Glomerular endothelial cell (primary cell): ENCODE data around the gene RBM5. TPM values are rescaled to one million over a fixed set of nuclear protein-coding genes. Genes with fewer than 3 reads are reported as not detected.
"Not testable (repeated sequence)": the region's sequence is repeated elsewhere in the genome, so short reads cannot be mapped to it uniquely, and the experiment has no call there.

Source experiments
- DNase-seq: peaks from one replicate; pipeline ENCODE4 v3.0.0-alpha.2; 2011; ENCODE audit warnings: low read depth, low spot score; ENCODE audit errors: extremely low read depth
- total RNA-seq: library from RNA; depleted of rRNA; stranded (reverse); fragments of >200 nt; gene quantifications from 2 replicates; pipeline ENCODE4 v1.2.3, GENCODE V29; 2015

RBM5 gene
- total RNA-seq = 63.9 and 151 TPM in 2 replicates

DNA sequence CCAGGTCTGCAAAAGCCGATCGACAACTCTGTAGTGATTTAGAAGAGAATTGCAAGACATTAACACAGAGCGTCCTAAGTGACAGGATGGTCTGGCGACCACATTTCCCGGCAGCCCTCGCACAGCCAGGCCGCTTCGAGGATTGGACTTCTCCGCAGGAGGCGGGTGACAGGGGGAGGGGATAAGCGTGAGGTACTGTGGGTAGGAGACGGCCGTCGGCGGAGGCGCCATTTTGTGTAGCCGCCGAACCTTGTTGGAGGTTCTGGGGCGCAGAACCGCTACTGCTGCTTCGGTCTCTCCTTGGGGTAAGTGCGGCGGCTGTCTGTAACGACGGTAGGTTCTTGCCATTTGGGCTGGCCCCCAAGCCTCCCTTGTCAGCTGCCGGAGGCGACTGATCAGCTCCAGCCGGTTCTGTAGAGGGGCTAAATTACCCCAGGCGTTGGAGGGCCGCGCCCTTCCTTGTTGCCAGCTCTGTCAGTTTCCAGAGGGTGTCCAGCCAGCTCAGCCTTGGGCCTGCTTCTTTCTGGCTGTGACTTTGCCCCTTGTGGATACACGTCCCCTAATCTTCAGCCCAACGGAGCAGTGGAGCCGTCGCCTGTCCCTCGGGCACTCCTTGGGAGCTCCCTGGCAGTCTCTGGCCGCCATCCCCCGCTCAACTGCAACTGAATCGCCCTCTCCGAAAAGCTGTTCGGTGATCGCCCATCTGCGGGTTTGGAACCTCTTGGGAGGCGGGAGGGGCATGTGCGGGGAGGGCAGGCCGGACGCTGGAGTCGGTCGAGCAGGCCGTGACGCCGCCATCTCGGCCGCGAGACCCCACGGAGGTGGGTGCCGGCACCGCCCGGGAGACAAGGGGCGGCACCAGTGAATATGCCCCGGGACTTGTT lies at the start of gene RBM5:
TSS of gene RBM5 (plus strand) at position 195 of the 884 bp plus-strand sequence. CDS start 1,516 bp downstream, outside the sequence.
- DNase-seq = peak; percentile 64

DNA sequence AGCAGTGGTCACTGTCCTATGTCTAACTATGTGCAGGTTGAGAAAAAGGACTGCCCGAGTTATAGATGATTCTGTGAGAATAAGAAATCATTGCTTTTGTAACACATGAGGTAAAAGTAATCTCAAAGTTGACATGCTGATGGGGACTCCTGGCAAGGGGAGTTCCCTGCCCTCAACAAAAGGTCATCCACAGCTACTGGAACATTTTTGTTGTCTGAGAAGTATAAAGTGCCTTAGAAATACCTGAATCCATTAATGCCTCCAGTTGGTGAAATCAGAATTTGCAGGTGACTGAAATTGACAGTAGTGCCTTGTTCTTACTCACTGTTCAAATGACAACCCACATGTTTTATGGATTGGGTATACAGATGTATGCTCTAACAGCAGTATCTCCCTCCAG lies 43.7 kb upstream of the RBM5 start:
- no peak for DNase-seq

DNA sequence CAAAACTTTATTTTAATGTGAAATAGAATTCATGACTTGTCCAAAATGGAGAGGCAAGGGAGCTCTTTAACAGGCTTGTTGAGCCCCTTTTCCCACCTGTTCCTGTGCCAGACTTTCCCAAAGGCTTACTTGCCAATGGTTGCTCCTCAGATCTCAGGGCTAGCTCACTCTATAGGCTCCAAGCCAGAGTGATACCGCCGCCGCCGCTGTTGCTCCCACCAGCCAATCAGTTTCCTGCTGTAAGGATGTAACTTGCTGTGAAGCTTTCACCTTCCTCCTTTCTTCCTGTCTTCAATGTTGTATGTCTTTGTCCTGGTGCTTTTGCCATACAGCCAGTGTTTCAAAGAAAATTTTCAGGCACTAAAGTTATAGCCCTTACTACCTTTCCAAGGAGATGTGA lies 41.3 kb upstream of the RBM5 start:
- no peak for DNase-seq

DNA sequence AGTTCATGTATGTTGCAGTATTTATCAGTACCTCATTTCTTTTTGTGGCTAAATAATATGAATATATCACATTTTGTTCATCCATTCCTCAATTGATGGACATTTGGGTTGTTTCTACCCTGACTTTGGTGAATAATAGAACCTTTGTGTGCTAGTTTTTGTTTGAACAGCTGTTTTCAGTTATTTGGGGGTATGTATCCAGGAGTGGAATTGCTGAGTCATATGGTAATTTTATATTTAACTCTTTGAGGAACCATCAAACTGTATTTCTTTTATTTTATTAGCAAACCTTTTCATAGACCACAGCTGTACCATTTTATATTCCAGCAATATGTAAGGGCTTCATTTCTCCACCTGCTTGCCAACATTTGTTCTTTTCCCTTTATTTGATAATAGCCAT lies 38.4 kb upstream of the RBM5 start:
- no peak for DNase-seq

DNA sequence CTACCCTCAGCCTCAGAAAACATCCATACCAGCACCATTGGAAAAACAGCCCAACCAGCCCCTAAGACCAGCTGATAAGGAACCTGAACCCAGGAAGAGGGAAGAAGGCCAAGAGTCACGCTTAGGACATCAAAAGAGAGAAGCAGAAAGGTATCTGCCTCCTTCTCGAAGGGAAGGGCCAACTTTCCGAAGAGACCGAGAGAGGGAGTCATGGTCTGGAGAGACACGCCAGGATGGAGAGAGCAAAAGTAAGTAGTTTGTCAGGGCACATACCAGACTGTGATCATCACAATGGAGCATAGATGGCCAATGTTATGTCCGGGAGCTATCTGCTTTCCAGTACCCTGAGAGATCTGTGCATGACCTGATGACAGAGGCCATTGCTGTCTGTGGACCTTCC lies 31.0 kb upstream of the RBM5 start:
- no peak for DNase-seq

DNA sequence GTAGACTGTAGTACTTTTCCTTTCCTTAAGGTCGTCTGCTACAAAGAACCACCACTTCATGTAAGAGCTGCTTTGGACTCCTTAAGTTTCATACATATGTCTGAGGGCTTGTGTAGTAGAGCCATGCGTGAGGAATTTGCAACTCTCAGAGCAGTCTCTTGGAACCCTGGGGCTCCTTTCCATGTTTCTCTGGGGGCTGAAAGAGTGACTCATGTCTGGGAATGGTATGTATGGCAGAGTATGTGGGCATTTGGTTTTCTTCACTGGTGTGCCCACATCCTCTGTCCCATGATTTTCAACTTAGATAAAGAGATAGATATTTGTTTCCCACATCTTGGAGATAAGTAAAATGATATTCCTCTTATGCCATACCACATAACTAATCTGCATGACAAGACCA lies 20.6 kb upstream of the RBM5 start:
- DNase-seq = no peak

DNA sequence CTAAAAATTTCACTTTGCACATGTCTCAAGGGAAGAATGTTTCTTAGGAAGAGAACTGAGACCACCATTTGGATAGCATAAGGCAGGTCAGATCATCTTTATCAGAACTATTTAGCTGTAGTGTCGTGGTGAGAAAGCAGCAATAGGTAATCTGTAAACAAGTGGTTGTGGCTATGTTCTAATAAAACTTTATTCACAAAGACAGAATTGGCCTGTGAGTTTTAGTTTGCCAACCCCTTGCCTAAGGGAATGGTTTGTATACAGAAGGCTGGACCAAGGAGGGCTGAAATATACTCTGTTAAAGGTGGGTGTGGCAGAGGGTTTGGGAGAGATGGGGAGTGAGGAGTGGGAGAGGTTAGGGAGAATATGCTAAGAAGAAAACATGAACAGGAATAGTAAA lies 10.6 kb upstream of the RBM5 start:
- no peak for DNase-seq

DNA sequence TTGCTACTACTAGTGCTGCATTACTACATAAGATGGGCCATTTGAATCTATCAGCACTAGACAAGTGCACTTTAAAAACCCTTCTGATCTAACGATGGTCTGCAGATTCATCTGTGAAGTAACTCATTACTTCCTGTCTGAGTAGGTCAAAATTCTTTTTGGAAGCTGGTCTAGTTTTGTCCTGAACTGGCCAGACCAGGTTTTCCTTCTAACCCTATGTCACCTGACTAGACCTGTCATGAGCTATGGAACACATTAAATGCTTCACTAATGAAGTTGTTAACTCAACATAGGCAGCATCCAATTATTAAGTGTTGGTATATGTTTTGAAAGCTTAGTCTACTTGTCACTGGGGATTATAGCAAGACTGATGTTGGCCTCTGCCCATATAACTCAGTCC lies 10.1 kb upstream of the RBM5 start:
- DNase-seq = no peak

DNA sequence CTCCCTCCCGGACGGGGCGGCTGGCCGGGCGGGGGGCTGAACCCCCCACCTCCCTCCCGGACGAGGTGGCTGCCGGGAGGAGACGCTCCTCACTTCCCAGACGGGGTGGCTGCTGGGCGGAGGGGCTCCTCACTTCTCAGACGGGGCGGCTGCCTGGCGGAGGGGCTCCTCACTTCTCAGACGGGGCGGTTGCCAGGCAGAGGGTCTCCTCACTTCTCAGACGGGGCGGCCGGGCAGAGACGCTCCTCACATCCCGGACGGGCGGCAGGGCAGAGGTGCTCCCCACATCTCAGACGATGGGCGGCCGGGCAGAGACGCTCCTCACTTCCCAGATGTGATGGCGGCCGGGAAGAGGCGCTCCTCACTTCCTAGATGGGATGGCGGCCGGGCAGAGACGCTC lies 3.8 kb upstream of the RBM5 start:
- not testable (repeated sequence) for DNase-seq

DNA sequence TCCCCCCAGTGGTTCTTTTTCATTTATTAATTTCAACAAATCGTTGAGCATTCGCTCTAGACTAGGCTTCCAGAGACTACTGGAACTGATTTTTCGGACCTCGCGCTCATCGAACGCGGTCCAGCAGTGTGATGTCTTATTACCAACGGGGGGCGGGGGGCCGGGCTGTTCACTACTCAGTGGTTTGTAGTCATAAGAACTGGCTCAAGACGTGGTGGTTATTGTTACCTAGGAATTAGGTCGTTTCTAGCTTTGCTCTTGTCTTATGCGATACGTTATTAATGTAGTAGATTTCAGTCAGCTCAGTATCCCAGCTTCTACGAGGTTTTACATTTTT lies 858 bp downstream of the RBM5 start:
- no peak for DNase-seq

DNA sequence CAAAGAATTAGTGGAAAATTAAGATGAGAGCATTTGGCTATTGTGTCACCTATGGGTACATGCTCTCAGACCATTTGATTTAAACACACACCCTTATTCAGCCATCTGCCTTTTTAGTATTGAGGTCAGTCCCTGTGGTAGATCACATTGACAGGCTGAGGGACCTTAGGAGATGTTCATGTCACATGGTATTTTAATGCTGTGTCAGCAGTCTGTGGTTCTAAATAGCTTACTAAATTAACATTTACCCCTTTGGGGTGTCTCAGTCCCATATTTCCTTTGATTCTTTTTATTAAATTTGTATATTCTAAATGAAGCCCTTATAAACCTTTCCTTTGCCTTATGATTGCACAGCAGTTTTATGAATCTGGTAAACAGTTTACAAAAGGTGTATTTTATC lies 2.3 kb downstream of the RBM5 start:
- DNase-seq = no peak

DNA sequence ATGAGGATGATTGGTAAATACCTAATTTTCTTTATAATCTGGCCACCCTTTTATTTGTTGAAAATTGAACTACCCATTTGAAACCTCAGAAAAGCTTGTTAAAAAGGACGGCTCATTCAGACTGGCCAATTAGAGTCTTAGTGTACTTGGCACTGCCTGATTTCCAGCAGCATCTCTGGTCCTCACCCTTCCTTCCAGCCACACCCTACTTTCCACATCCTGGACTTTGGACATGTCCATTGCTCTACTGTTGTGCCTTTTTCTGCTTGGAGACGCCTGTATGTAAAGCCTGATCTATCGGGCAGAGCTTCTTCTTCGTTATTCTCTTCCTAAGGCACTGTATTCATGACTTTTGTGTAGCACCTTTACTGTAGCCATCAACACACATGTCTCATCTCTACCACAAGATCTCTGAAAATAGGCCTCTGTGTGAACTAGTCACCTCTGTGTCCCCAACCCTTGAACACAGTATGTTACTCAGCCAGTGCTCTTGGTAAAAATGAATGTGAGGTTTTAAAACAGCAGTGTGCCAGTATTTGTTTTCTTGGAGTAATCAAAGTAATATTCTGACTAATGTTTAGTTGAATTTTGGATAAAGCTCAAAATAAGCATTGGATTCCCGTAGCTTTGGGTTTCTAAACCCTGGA lies 6.8 kb downstream of the RBM5 start:
- no peak for DNase-seq

DNA sequence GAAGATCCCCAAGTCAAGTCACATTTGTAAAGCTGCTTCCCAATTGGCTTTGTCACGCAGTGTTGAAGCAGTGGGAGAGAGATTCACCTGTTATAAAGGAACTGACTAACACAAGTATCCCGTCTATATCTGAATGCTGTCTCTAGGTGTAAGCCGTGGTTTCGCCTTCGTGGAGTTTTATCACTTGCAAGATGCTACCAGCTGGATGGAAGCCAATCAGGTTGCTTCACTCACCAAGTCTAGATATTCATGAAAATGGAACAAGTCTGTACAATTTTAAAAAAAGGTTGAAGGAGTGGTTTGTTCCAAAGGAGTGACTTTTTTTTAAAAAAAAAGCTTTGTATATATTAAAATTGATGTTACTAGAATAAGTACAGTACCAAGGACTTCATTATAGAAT lies 11.7 kb downstream of the RBM5 start:
- no peak for DNase-seq

DNA sequence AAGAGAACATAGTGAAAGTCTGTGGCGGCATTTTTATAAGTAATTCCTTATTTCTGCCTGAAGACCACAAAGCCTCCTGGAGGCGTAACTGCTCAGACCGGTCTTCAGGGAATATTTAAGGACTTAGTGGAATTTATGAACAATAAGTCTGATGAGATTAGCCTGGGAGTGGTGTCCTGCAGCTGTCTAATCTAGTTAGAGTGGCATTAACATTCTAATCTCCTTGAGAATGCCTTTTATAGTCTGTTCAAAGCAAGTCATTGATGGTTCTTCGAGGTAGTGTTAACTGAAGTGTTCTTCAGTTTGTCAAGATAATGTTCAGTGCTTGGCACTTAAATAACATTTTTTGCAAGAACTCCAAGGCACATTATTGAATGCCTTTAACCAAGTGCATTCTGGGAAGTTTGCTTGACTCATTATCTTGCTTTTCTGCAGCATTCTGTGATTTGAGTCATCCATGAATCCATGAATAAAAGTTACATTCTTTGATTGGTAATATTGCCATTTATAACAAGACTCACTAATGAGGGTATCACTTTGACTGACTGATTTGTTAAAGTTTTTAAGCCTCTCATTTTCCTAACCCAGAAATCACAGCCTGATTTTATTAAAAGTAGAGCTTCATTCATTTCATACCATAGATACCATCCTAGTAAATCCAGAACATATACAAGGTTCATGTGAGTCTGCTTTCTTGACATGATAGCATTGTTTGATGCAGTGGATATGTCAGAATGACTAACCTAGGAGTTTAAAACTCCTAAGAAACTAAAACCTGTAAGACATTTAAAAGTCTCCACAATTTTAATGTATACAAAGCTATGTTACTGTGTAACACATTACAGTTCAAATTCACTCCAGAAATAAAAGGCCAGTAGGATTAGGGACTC lies 12.5 kb downstream of the RBM5 start:
- no peak for DNase-seq

DNA sequence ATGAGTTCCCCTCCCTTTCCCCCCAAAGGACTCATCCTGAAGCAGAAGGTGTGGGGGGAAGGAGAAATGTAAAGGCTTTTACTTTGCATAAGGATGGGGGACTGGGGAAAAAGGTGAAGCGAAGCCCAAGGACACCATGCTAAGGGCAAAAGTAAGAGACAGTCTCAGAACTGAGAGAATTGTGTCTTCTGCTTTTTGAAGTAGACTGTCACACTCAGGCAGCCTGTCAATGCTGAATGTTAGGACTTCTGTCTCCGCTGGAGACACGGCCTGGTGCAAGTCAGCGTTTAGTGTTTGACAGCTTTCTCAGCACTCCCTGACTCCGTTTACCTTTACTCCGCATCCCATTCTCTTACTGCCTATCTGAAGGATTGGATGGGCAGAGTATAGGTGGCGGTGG lies 13.8 kb downstream of the RBM5 start:
- no peak for DNase-seq

DNA sequence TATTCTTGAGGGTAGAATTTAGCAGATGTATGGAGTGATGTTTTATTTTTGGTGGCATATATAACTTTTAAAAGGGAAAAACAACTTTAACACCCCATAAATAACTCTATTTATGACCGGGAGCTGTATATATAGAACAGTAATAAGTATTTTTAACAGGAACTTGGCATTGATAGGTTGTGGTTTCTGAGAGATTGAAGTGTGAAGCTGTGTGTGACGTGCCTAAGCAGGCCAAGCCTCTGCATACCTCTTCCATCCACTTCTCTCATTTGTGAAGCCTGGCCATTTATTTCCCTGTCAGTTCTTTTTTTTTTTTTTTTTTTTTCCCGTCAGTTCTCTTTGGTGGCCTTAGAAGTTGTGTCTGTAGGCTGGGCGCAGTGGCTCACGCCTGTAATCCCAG lies 23.0 kb downstream of the RBM5 start:
- no peak for DNase-seq

DNA sequence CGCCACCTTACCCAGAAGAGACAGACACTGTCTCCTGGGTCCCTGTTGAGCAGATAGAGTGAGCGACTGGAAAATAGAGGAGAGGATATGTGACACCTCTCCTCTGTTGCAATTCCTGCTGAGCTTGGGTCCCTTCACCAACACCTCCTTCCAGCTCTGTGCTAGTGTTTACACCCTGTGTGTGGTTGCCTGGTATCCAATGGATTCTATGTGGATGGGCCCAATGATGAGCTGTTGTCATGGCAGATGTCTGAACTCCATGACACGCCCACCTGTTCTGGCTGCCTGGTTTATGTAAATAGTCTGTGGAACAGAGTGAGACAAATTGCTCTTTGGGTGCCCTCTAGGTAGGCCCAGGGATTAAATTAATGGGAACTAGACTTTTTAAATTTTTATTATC lies 23.7 kb downstream of the RBM5 start:
- no peak for DNase-seq

DNA sequence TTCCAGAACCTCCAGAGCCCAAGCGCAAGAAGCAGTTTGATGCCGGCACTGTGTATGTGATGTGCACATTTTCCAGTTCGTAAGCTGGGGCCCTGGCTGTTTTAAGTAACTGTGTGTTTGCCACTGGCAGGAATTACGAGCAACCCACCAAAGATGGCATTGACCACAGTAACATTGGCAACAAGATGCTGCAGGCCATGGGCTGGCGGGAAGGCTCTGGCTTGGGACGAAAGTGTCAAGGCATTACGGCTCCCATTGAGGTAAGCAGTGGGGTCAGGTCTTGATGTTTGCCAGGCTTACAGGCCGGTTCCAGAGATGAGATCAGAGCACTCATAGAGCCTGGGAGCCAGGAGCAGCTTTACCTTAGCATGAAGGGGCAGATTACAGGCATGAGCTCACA lies 28.4 kb downstream of the RBM5 start:
- DNase-seq = no peak

DNA sequence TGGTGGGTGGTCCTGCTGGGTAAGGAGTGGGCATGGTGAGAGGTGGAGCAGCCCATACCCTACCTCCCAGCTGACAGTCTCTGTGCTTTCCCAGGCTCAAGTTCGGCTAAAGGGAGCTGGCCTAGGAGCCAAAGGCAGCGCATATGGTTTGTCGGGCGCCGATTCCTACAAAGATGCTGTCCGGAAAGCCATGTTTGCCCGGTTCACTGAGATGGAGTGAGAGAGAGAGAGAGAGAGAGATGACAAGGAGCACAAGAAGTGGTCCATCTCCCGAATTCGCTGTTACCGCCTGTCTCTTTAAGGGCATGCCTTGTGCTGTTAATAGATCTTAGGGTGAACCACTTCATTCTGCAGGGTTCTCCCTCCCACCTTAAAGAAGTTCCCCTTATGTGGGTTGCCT lies 29.5 kb downstream of the RBM5 start:
- no peak for DNase-seq

DNA sequence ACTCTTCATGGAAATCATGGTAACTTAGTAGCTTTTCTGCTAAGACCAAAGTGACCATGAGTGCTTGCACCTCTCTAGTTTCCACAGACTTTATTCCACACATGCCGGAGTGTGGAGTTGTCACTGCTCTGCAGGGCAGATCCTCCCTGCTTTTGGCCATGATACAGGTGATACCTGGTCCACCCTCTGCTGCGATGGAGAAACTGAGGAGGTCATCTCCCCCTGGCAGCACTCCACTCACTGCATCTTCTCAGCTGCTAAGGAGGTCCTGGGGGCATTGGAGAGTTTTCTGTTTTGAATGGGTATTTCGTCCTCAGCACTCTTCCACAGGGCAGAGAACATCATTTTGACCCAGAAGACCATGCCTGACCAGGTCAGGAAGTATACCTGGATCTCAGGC lies 31.1 kb downstream of the RBM5 start:
- no peak for DNase-seq

DNA sequence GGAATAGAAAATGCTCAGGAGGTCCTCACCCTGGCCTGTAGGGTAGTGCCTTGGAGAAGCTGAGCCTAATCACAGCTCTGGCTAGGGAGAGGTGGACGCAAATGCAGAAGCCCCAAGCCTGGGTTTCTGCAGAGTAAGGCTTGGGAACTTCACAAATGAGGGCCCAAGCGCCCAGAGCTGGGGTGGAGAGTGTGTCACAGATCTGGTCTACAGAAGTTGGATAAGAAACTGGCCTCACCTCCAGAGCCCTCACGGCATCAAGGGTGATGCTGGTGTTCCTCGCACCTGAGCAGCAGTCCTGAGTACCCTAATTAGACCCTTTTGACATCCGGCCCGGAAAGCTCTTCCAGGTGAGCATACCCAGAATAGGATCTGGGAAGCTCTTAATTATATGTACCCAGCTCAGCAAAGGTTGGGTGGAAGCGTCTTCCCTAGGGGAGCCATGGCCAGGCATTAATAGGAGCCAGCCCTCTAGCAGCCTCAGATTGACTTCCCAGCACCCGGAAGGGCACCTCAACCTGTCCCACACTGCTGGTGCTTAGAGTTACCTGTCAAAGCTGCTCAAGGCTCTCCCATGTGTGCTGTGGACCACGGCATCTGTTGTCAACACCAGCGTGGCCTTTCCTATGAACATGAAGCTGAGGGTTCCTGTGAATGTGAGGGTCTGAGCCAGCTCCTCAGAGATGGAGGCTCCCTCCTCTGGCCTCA lies 31.8 kb downstream of the RBM5 start:
- no peak for DNase-seq
